Stimulated activated CD8-positive, alpha-beta memory T cell treated with anti-CD3 and anti-CD28 coated beads, Interleukin-7, amount 100 ng/mL, for 48 hours (primary cell): Measurements from ENCODE around the gene COA5.

ENCODE experiments used
- DNase-seq, 2 donors: peaks; one replicate each; pipeline ENCODE4 v3.0.0-alpha.2; 2020; ENCODE audit warnings: low read depth in 1 of 2; ENCODE audit errors: extremely low read depth in 1 of 2

The COA5 gene, protein sequence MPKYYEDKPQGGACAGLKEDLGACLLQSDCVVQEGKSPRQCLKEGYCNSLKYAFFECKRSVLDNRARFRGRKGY

DNA sequence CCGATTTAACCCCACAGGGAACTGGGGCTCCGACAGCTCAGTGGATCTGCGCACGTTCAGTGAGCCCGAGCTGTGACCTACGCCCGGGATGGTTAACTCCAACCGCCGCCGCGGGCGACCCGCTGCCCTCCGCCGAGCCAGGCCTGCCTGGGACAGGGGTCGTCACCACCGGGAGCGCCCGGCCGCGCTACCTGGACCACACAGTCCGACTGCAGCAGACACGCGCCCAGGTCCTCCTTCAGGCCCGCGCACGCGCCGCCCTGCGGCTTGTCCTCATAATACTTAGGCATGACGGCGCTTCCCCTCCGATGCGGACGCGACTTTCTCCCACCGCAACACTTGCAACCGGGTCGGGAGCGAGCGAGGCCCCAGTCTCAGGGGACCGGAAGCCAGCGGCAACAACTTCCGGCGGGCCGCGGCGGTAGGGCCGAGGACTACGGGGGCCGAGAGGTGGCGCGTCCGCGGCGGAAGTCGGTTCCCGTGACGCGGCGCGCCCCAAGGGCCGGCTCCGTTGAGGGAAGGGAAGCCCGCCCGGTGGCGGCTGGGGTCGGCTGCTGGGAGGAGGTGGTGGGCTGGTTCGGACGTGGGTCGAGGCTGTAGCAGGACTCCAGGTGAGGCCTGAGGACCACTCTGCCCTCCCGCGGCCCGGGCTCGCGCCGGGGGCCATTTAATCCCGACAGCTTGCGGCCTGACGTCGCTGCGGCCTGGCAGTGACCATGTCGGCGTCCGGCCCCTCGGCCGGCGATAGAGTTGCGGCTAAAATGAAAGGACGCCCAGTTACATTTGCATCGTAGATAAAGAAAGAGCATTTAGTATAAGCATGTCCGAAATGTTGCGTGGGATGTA lies at the start of gene COA5, which contains the start of gene UNC50:
Gene COA5 (minus strand): TSS at position 397 of the 846 bp plus-strand sequence. CDS start 107 bp downstream, at position 290.
Gene UNC50 (plus strand): TSS at position 474 of the 846 bp plus-strand sequence. CDS start 1,171 bp downstream, outside the sequence.
- peak; percentile 87 to 88 for DNase-seq

DNA sequence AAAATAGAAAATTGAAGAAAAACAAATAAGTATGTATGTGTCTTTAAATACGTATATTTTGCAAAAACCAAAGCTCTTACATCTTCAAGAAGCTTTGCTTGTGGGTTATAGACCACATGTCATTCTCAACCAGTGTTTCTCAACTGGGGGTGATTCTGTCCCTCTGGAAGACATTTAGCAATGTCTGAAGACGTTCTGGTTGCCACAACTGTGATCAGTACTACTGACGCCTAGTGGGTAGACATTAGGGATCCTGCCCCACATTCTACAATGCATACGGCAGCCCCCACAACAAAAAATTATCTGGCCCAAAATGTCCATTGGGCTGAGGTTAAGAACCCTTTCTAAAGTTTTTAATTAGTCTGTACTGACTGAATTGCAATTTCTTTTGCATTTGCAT lies 48.5 kb upstream of the COA5 start:
- no peak for DNase-seq

DNA sequence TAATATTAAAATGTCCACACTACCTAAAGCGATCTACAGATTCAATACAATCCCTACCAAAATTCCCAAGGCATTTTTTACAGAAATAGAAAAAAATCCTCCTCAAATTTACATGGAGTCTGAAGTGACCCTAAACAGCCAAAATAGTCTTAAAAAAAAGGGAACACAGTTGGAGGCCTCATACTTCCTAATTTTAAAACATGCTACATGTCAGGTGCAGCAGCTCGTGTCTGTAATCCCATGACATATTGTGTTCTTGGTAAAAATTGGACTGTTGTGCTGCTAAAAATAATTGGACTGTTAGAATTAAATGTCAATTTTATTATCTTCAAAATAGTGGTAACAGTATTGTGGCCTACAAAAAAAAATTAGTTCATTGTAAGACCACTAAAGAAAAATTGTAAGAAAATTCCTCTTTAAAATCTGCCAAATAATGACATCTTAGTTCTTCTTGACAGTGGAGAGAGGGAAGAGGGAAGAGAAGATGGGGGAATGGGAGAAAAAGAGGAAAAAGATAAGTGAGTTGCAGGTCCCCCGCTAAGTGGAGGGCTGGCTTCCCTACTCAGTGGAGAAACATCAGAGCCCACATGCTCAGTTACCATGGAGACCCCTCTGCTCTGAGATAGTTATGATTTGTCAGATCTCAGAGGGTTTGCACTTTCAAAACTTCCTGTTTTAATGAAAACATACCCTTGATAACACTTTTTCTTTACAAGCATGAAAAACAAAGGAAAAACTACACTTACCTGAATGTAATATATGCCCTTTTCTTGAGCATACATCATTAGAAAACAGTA lies 46.6 kb upstream of the COA5 start:
- no peak for DNase-seq

DNA sequence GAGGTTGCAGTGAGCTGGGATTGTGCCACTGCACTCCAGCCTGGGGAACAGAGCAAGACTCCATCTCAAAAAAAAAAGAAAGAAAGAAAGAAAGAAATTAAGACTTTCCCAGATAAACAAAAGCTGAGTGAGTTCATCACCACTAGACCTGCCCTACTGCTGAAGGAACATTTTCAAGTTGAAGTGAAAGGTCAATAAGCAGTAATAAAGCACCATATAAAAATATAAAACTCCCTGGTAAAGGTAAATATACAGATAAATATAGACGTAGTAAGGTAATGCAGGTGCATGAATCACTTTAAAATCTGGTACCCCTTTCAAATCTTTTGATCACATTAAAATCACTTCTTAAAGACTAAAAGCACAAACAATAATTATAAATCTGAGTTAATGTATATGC lies 42.7 kb upstream of the COA5 start:
- DNase-seq: no peak

DNA sequence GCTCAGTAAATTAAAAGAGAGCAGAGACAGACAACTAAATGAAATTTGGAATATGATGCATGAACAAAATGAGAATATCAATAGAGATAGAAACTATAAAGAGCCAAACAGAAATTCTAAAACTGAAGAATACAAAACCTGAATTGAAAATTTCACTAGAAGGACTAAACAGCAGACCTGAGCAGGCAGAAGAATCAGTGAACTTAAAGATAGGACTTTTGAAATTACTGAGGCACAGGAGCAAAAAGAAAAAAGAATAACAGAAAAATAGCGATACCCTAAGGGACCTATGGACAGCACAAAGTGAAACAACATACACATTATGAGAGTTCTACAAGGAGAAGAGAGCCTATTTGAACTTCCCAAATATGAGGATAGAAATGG lies 41.7 kb upstream of the COA5 start:
- DNase-seq: no peak

DNA sequence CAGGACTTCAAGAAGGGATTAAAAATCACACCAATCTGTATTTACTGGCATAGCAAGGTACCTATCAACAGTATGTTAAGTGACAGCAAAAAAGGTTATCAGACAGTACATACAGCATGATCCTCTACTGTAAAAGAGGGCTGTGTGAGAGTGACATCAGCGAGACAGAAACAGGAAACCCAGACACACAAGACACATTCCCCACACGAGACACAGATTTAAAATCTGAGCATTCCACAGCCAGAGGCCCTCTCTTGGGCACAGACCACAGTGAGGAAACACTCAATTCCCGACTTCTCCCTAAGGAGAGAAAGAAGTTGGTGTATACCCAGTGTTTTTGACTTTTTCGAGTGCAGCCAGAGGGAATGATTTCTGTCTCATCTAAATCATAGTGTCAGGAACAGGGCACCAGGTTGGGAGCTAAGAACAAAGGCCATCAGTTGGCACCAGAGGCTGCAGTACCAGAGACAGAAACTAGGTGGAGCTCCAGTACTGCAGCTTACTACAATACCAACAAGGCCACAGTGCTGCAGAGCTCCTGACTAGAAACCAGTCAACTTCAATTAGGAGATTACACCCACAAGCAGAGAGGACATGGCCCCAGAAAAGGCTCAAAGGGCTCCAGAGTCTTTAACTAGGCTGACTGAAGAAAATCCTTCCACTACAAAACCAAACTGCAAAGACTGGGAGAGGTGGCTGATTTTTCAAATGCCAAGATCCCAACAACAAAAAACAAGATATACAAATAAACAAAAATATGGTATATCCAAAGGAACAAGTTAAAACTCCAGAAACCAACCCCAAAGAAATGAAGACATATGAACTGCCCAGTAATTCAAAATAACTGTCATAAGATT lies 41.1 kb upstream of the COA5 start:
- peak in 1 of 2 donors; percentile 66 for DNase-seq

DNA sequence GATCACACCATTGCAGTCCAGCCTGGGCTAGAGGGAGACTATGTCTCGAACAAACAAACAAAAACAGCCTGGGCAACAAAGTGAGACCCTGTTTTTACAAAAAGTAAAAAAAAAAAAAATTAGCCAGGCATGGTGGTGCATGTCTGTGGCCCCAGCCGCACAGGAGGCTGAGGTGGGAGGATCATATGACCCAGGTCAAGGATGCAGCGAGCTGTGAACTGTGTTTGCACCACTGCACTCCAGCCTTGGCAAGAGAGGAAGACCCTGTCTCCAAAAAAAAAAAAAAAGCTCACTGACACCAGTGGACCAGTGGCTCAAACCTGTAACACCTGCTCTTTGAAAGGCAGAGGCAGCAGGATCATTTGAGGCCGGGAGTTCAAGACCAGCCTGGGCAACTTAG lies 40.1 kb upstream of the COA5 start:
- DNase-seq: no peak

DNA sequence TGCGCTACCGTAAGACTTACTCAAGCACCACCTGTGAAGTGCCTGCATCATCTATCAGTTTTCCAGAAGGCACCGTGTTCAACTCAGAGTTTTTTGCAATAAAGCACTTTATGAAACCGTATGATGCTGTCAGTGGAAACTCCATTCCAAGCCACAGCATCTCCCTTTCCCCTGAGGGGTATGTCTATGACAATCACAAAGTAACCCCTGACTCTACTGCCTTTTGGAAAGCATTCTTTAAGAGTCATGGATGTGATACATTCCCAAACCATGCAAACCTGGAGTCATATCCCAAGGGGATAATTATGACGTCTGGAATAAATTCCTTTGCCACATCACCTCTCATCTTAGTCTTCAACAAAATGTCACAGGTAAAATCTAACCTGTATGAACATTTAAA lies 39.3 kb upstream of the COA5 start:
- no peak for DNase-seq

DNA sequence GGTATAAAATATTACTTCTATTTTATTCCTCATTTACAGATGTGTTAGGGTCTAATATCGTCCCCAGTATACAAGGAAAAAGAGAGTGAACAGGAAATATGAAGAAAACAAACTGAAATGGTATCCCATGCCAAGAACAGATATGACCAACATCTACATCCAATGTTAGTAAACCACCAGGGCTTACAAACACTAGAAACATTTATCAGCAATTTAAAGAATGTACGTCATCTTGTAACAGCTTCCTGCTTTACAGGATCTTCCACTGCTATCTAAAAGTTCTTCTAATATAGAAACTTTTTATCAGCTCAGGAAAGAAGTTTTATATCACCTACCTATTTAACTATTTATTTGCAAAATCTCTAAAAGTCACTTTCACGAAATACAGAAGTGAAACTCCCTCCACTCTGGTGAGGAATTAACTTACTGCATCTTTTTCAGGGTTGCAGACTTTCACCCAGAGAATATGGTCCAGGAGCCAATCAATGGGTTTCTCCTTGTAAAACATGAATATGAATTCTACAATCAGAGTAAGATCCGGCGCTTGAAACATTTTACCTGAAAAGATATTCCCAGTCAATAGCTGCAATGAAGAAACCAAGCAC lies 35.3 kb upstream of the COA5 start:
- DNase-seq: no peak

DNA sequence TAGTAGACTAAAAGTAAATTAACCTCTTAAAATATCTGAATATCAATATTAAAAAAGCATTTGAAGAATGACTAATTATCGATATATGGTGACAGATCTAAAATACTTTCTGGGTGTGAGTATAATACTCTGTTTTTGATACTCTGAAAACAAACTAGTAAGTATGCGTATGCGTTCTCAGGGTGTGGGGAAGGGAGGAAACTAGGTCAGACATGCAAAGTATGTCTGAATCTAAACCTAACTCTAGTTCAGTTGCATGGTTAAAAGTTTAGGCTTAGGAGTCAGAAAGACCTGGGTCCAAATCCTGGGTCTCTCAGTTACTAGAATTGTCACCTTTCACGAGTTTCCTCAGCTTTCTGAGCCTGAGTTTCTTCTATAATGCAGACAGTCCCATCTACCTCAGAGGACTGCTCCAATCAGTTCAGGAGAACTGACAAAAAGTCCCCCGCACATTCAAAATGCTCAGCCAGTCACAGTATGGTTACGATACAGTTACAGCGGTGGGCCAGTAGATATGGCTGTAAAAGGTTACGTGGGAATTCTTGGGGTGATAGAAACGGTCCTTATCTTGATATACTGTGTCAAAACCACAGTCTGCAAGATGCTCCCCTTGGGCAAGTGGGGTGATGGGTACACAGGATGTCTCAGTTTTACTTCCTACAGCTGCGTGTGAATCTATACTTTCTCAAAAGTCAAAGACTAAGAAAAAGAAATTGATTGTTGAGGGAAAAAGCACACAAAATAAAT lies 29.3 kb upstream of the COA5 start:
- DNase-seq: peak in 1 of 2 donors; percentile 48

DNA sequence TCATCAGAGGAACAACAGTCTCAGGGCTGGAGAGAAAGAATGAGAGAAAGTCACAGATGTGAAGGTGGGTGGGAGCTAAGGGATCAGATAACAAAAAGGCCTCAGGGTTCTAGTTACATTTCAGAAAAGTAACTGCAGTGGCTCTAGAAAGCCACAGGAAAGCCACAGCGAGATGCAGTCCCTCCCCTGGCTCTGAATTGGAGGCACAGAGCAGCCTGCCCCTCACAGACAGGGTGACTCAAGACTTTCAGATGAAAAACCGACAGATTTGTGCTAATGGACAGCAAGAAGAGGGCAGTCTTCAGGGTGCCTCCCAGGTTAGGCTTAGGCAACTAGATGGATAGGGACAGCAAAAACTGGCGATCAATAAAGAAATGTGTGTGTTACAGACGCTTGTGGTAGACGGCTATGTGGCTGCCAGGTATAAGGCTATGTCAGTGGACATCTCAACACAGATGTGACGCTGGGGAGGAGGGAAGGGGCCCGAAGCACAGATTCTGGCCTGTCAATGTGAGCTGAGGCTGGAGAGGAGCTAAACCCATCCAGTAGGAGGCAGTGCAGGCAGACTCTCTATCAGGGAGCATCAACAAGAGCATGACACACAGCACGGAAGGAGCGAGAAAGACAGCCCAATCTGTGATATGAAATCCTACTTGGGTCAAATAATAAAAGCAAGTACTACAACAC lies 26.2 kb upstream of the COA5 start:
- peak in 1 of 2 donors; percentile 47 for DNase-seq

DNA sequence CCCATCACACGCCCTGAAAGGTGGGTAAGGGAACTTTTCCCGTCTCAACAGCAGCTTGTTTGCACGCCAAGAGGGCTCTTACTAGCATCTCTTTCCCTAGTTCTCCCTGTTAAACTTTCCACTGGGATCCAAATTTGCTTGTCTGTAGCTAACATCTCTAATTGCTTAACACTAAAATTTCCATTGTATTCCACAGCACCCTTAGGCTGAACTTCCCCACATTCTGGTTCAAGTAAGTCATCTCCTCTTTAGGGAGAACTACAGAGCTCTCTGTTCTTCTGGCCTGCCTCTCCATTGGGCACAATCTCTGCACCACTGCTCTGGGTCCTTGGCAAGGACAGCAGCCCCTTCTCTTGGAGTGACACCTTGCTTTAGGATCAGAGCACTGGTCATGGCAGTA lies 24.0 kb upstream of the COA5 start:
- no peak for DNase-seq

DNA sequence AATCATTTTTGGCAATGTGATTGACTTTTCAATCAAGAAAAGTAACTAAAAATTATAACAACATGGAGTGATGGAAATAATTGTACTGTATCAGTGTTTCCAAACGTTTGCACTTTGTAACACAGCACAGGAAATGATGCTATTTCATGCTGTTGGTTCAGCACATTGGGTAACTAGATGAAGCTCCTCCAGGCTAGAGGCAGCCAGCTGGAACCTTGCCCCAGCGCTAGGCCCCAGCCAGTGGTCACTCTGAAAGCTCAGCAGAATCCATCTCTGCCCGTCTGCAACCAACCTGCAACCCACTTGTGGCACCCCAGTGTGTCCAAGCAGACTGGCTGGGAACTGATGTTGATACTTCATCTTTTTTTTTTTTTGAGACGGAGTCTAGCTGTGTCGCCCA lies 15.3 kb upstream of the COA5 start:
- no peak for DNase-seq

DNA sequence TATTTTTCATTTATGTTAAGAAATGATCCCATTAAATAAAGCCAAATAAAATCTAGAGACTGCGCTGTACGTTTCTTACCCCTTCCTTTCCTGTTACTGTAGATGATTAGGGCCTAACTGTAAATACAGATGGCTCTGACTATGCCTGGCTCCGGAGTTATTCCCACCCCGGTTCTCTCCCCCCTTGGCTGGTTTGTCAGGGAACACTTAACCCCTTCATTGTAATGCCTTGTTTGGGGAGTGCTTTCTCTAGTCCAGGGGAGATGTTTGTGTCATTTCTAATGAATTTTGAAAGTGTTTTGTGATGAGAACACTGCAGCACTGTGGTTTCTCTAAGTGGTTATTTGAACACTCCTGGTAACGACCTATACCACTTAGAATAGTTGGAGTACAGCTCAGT lies 8.8 kb upstream of the COA5 start:
- no peak for DNase-seq

DNA sequence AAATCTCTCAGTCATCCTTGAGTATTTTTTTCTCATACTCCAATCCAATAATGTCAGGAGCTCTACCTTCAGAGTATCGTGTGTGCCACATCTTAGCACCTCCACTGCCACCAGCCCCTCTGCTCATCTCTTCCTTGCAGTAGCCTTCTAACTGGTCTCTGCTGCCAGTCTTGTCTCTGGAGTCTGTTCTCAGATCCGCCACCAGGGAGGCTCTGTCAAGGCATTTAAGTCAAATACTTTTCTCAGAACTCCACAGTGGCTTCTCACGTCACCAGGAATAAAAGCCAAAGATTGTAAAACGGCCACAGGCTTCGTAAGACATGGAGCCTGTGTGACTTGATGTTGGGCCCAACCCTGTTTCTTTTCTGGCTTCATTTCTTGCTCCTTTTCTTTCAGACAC lies 7.2 kb upstream of the COA5 start:
- no peak for DNase-seq

DNA sequence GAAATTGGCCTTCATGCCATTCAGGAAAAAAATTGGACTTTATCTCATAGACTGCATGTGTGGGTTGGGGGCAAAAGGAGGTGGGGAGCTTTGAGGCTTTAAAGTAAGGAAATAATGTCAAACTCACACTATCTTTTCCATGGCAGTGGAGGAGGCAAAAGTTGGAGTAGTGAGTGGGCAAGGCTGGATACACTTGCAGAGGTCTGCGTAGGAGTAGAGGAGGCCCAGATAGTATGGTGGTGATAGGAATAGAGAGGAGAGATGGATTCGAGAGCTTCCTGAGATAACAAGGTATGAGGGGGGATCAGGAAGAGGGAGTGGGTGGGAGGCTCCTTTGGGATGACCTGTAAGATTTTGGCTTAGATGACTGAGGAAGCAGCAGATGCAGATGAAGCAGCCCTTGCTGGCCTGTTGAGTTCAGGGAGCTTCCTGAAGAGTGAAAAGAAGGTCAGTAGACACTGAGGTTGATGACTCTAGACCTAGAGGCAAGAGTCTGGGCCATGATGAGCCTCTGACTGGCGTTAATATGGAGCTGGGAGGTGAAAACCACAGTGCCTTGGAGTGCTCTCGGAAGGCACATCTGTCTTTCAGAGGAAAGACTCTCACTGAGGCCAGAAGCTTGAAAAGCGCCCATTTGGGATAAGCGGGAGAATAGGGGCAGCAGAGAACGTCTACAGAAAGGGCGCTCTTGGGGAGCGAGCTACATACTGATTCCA lies 5.9 kb upstream of the COA5 start:
- DNase-seq: no peak

DNA sequence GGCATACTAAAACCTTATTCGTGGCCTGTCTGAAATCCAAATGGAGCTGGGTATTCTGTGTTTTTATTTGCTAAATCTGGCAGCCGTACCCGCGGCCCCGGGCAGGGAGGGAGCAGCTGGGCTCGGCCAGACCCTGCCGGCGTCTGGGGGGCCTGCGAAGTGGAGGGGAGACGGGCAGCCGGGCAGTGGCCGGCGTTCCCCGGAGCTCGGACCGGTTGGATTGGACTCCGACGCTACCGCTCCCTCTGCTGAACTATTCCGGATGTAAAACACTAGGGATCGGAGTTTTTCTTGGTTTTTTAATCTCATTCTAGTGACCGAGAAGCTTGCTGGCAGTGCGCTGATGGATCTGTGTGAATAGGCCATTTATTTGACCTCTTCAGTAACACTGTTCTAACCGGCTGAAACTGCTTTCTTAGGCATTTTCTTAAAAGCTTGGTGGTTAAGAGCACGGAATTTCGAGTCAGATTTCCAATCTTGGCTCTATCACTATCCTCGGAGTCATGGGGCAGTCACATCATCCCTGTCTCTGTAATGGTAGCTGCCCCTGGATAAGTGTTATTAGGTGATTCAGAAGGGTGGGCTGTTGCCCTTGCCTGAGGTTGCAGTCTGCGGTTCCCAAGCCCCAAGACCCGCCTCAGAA lies 771 bp upstream of the COA5 start:
- no peak for DNase-seq

DNA sequence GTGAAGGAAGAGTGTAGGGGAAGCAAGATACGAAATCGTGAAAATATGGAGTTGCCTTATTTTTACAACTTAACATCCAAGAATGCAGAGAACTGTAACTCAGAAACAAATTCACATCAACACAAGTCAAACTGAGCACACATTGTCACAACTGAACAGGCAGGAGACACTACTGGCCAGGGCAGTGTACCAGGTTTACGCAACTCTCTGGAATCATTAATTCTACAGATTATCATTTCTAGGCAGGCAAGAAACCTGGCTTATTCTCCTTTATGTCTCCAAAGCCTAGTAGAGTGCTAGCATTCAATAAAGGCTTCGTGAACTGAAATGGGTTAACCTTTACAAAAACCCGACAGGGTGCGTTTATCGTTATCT lies 584 bp downstream of the COA5 start:
- DNase-seq: no peak
